ENCODE data around the gene CLDN22.

CLDN22 gene

GRCh38 chr4:183335369-183335940 lies 15.4 kb upstream of the CLDN22 start:
- DNase-seq = no peak
- no peak for TF ChIP-seq CTCF (IDR thresholded peaks at IDR 0.05)
- H3K4me3 Mint-ChIP-seq = no peak overlapping the region
- H3K27ac Mint-ChIP-seq = no peak overlapping the region
- H3K36me3 Mint-ChIP-seq (ENCODE audit: low read depth) = no peaks in the 10 kb centered on the region
- peaks cover 8% of the 10 kb centered on the region for H3K27me3 Mint-ChIP-seq (ENCODE audit: low read depth, poor library complexity)
- peaks cover 17% of the 10 kb centered on the region for H3K4me1 Mint-ChIP-seq
- H3K9me3 Mint-ChIP-seq = peaks cover 8% of the 10 kb centered on the region

GRCh38 chr4:183333983-183334382 lies 13.9 kb upstream of the CLDN22 start:
- H3K36me3 Mint-ChIP-seq (ENCODE audit: low read depth) = peaks cover 5% of the 10 kb centered on the region
- H3K9me3 Mint-ChIP-seq = peaks cover 15% of the 10 kb centered on the region
- peaks cover 3% of the 10 kb centered on the region for H3K27me3 Mint-ChIP-seq (ENCODE audit: low read depth, poor library complexity)
- no peak for TF ChIP-seq CTCF (IDR thresholded peaks at IDR 0.05)
- DNase-seq = no peak
- H3K4me3 Mint-ChIP-seq = no peak overlapping the region
- peak overlapping the region; percentile 9 for H3K27ac Mint-ChIP-seq
- H3K4me1 Mint-ChIP-seq = peaks cover 18% of the 10 kb centered on the region

- no peak for DNase-seq
- no peak for TF ChIP-seq CTCF (IDR thresholded peaks at IDR 0.05)
- Mint-ChIP-seq H3K4me3 (no peak overlapping the region), H3K27ac (no peak overlapping the region), H3K4me1 (peaks cover 26% of the 10 kb centered on the region), H3K27me3 (ENCODE audit: low read depth, poor library complexity) (peaks cover 3% of the 10 kb centered on the region), H3K36me3 (ENCODE audit: low read depth) (peaks cover 7% of the 10 kb centered on the region), H3K9me3 (peaks cover 22% of the 10 kb centered on the region)
Observed at GRCh38 chr4:183333202-183333601, 13.1 kb upstream of the CLDN22 start.

GRCh38 chr4:183332447-183332846 lies 12.4 kb upstream of the CLDN22 start:
- peaks cover 19% of the 10 kb centered on the region for H3K9me3 Mint-ChIP-seq
- no peak overlapping the region for H3K4me3 Mint-ChIP-seq
- peaks cover 3% of the 10 kb centered on the region for H3K27me3 Mint-ChIP-seq (ENCODE audit: low read depth, poor library complexity)
- H3K4me1 Mint-ChIP-seq = peaks cover 26% of the 10 kb centered on the region
- no peak overlapping the region for H3K27ac Mint-ChIP-seq
- no peak for TF ChIP-seq CTCF (IDR thresholded peaks at IDR 0.05)
- no peak for DNase-seq
- peaks cover 7% of the 10 kb centered on the region for H3K36me3 Mint-ChIP-seq (ENCODE audit: low read depth)

- no peak for DNase-seq
- Mint-ChIP-seq H3K4me3 (no peak overlapping the region), H3K27ac (no peak overlapping the region), H3K9me3 (peaks cover 32% of the 10 kb centered on the region), H3K36me3 (ENCODE audit: low read depth) (peaks cover 19% of the 10 kb centered on the region), H3K27me3 (ENCODE audit: low read depth, poor library complexity) (peaks cover 3% of the 10 kb centered on the region), H3K4me1 (peaks cover 26% of the 10 kb centered on the region)
- no peak for TF ChIP-seq CTCF (IDR thresholded peaks at IDR 0.05)
Observed at GRCh38 chr4:183330841-183331240, 10.8 kb upstream of the CLDN22 start.

Data from nephron progenitor cell (in vitro differentiated cells).